ENCODE measurements around the gene PNPLA7. TPM values are rescaled to one million over a fixed set of nuclear protein-coding genes. Genes with fewer than 3 reads are reported as not detected.

Gene PNPLA7
- total and polyA plus RNA-seq, 2 of the 13 experiments (the other 11 are each of a cell fraction or from before 2014, with no cell fraction given), result 0.42 to 1.5 TPM

GRCh38 chr9:137459601-137460362, 90.4 kb downstream of the PNPLA7 start (continued):
- no peak for TF ChIP-seq ZGPAT (CRISPR knock-in tag; IDR thresholded peaks at IDR 0.05)
- TF ChIP-seq ZNF577 (CRISPR knock-in tag; IDR thresholded peaks at IDR 0.05; ENCODE audit: borderline replicate concordance, low read depth), result no peak
- TF ChIP-seq ZNF883 (CRISPR knock-in tag; IDR thresholded peaks at IDR 0.05; ENCODE audit: not compliant biosample characterization), result no peak

- in situ Hi-C loops (cut with HindIII; ENCODE audit: extremely low pct_ligation_motif_present, low pct_unique_long_range_greater_than_20kb) (no loop called here), intact Hi-C loops (cut with micrococcal nuclease; ENCODE audit: unreplicated experiment) (no loop called here)
- peaks cover 28% of the 10 kb centered on the region for H3K79me2 ChIP-seq (ENCODE audit: insufficient read depth, low read length)
- peak; percentile 77 for DNase-seq (ENCODE audit: low spot score)
- ChIA-PET CTCF (ENCODE audit: low intra/inter-chr PET ratio, low total read pairs) (no interaction called here), POLR2A (interaction anchor here (0.6 to 1.9 kb wide), 9 partner anchors 10 to 1096 kb away, joined by 3 to 12 read pairs (median 3); partner anchors contain the start of genes ENTPD8, EXD3, NOXA1 and TUBB4B)
- peaks cover 81% of the 10 kb centered on the region for H3K4me1 ChIP-seq (ENCODE audit: insufficient read depth, low read length)
- peak within 1 kb of the TSS; percentile 97 for H3K9ac ChIP-seq (ENCODE audit: insufficient read depth, low read depth, low read length)
- ATAC-seq, result peak; percentile 24
- 1% methylated on average over 12 of the region's 62 CpGs for WGBS (ENCODE audit: low lambda C conversion rate)
- peak within 1 kb of the TSS; percentile 68 to 95 (median 95) for H3K4me3 ChIP-seq (replicated peaks in 1 of 3; ENCODE audit: insufficient read depth in 1 of 3, low read depth in 2 of 3, low read length in 3 of 3)
- H3K27me3 ChIP-seq (ENCODE audit: control insufficient read depth in 1 of 2, insufficient read depth in 2 of 2, low read length in 2 of 2), result no peaks in the 10 kb centered on the region
- no peak within 1 kb of the TSS for H2AFZ ChIP-seq (ENCODE audit: low read length)
- peak within 1 kb of the TSS; percentile 96 for H3K4me2 ChIP-seq (ENCODE audit: low read depth, low read length)
- H3K27ac ChIP-seq (ENCODE audit: extremely low read length, insufficient read depth, low read length), result peak within 1 kb of the TSS; percentile 99
- H3K36me3 ChIP-seq (replicated peaks in 1 of 2; ENCODE audit: control insufficient read depth in 1 of 2, insufficient read depth in 2 of 2, low read length in 2 of 2), result peaks cover 4 to 19% of the 10 kb centered on the region in 2 experiments; a peak in 4 of 5 replicates
- BruUV-seq (replicated peaks), result no TSS peak
- H3K9me3 ChIP-seq (ENCODE audit: low read length), result no peaks in the 10 kb centered on the region
- H4K20me1 ChIP-seq (ENCODE audit: insufficient read depth, low read length), result peaks cover 11% of the 10 kb centered on the region; the same call in 1 of the 2 replicates
- peak; percentile 18 for FAIRE-seq
- TF ChIP-seq NKX3-1 (CRISPR knock-in tag; IDR thresholded peaks at IDR 0.05) (no peak), ZNF800 (CRISPR knock-in tag; IDR thresholded peaks at IDR 0.05) (no peak), SOX6 (IDR thresholded peaks at IDR 0.05) (no peak), SOX6 (CRISPR knock-in tag; IDR thresholded peaks at IDR 0.05) (no peak), ELF1 (CRISPR knock-in tag; IDR thresholded peaks at IDR 0.05) (no peak), SP1 (IDR thresholded peaks at IDR 0.05) (no peak), SP1 (CRISPR knock-in tag; IDR thresholded peaks at IDR 0.05) (peak; percentile 93), ZNF772 (CRISPR knock-in tag; IDR thresholded peaks at IDR 0.05) (no peak), SMYD3 (CRISPR knock-in tag; IDR thresholded peaks at IDR 0.05) (no peak), GMEB1 (CRISPR knock-in tag; IDR thresholded peaks at IDR 0.05; ENCODE audit: borderline replicate concordance) (no peak), ZNF335 (CRISPR knock-in tag; IDR thresholded peaks at IDR 0.05) (no peak), CSRNP1 (CRISPR knock-in tag; IDR thresholded peaks at IDR 0.05) (no peak)
Measured at GRCh38 chr9:137459152-137459600, 91.0 kb downstream of the PNPLA7 start, which contains the start of gene NSMF. NSMF (minus strand) TSS chr9:137459334; CDS start chr9:137459102, 232 bp downstream.

Measured in HepG2 (cell line).